ENCODE data around the gene ATP5PD.
"Not testable (repeated sequence)": the region's sequence is repeated elsewhere in the genome, so short reads cannot be mapped to it uniquely, and the experiment has no call there.

ATP5PD gene

GRCh38 chr17:75044716-75045115, 2.1 kb downstream of the ATP5PD start:
- no peaks in the 10 kb centered on the region for H3K9me2 ChIP-seq (replicated peaks; ENCODE audit: insufficient read depth, low read length)
- DNase-seq: no peak
- H3K36me3 ChIP-seq (replicated peaks; ENCODE audit: insufficient read depth, low read length): no peaks in the 10 kb centered on the region
- H3K27me3 ChIP-seq (replicated peaks; ENCODE audit: insufficient read depth, low read length): no peaks in the 10 kb centered on the region
- no peak overlapping the region for H3K9ac ChIP-seq (ENCODE audit: low read length)
- peaks cover 6% of the 10 kb centered on the region for H3K4me1 ChIP-seq (ENCODE audit: low read length)
- H3K4me2 ChIP-seq (ENCODE audit: low read depth, low read length): no peak overlapping the region
- no peaks in the 10 kb centered on the region for H3K9me3 ChIP-seq (replicated peaks; ENCODE audit: insufficient read depth, low read length)
- TF ChIP-seq, protein P1, sequence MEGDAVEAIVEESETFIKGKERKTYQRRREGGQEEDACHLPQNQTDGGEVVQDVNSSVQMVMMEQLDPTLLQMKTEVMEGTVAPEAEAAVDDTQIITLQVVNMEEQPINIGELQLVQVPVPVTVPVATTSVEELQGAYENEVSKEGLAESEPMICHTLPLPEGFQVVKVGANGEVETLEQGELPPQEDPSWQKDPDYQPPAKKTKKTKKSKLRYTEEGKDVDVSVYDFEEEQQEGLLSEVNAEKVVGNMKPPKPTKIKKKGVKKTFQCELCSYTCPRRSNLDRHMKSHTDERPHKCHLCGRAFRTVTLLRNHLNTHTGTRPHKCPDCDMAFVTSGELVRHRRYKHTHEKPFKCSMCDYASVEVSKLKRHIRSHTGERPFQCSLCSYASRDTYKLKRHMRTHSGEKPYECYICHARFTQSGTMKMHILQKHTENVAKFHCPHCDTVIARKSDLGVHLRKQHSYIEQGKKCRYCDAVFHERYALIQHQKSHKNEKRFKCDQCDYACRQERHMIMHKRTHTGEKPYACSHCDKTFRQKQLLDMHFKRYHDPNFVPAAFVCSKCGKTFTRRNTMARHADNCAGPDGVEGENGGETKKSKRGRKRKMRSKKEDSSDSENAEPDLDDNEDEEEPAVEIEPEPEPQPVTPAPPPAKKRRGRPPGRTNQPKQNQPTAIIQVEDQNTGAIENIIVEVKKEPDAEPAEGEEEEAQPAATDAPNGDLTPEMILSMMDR (IDR thresholded peaks at IDR 0.05; ENCODE audit: low read length): no peak
- TF ChIP-seq EZH2phosphoT487 (IDR thresholded peaks at IDR 0.05; ENCODE audit: low read length) (no peak), EZH2 (optimal IDR thresholded peaks at IDR 0.05; ENCODE audit: low read depth, low read length) (no peak)
- H4K20me1 ChIP-seq (ENCODE audit: insufficient read depth, low read length): no peaks in the 10 kb centered on the region
- H3K79me2 ChIP-seq (ENCODE audit: low read length): peaks cover 26% of the 10 kb centered on the region
- H3K27ac ChIP-seq (ENCODE audit: low read length): no peak overlapping the region
- no peak overlapping the region for H2AFZ ChIP-seq (ENCODE audit: low read length)
- H3F3A ChIP-seq (ENCODE audit: insufficient read depth, low read length): no peaks in the 10 kb centered on the region; the same call in 1 of the 2 replicates
- H3K4me3 ChIP-seq (ENCODE audit: low read length): no peak overlapping the region

DNA sequence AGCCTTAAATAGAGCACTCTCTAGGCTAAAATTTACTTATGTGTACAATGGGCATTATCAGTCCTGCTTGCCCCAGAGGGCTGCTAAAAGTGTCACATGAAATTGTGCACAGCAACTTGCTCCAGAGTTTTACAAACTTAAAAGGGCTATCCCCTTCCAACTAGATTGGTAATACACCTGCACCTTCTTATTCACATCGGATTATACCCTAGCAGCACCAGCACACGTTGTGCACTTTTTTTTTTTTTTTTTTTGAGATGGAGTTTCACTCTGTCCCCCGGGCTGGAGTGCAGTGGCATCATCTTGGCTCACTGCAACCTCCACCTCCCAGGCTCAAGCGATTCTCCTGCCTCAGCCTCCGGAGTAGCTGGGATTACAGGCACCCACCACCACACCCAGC, 3.0 kb downstream of the ATP5PD start:
- H3K27me3 ChIP-seq (replicated peaks; ENCODE audit: insufficient read depth, low read length); H3K9ac ChIP-seq (ENCODE audit: low read length); H3K4me1 ChIP-seq (ENCODE audit: low read length); H3K9me2 ChIP-seq (replicated peaks; ENCODE audit: insufficient read depth, low read length); H3K27ac ChIP-seq (ENCODE audit: low read length); H3K9me3 ChIP-seq (replicated peaks; ENCODE audit: insufficient read depth, low read length); DNase-seq; H3K4me2 ChIP-seq (ENCODE audit: low read depth, low read length); H4K20me1 ChIP-seq (ENCODE audit: insufficient read depth, low read length); H3K4me3 ChIP-seq (ENCODE audit: low read length); H3F3A ChIP-seq (ENCODE audit: insufficient read depth, low read length); H2AFZ ChIP-seq (ENCODE audit: low read length); H3K36me3 ChIP-seq (replicated peaks; ENCODE audit: insufficient read depth, low read length): not testable (repeated sequence)
- peaks cover 26% of the 10 kb centered on the region for H3K79me2 ChIP-seq (ENCODE audit: low read length)

GRCh38 chr17:75041656-75042280, 5.0 kb downstream of the ATP5PD start:
- Histone ChIP-seq H4K20me1 (ENCODE audit: insufficient read depth, low read length) (no peaks in the 10 kb centered on the region), H3K4me3 (ENCODE audit: low read length) (no peak overlapping the region), H3K4me2 (ENCODE audit: low read depth, low read length) (no peak overlapping the region), H3F3A (ENCODE audit: insufficient read depth, low read length) (0 out of 2 replicates have a peak, but pooled peaks cover 4% of the 10 kb centered on the region), H3K9me2 (replicated peaks; ENCODE audit: insufficient read depth, low read length) (no peaks in the 10 kb centered on the region), H2AFZ (ENCODE audit: low read length) (no peak overlapping the region), H3K27ac (ENCODE audit: low read length) (no peak overlapping the region), H3K9me3 (replicated peaks; ENCODE audit: insufficient read depth, low read length) (no peaks in the 10 kb centered on the region), H3K36me3 (replicated peaks; ENCODE audit: insufficient read depth, low read length) (no peaks in the 10 kb centered on the region), H3K4me1 (ENCODE audit: low read length) (no peaks in the 10 kb centered on the region), H3K79me2 (ENCODE audit: low read length) (peaks cover 17% of the 10 kb centered on the region), H3K27me3 (replicated peaks; ENCODE audit: insufficient read depth, low read length) (no peaks in the 10 kb centered on the region), H3K9ac (ENCODE audit: low read length) (no peak overlapping the region)
- no peak for DNase-seq
- TF ChIP-seq EZH2 (optimal IDR thresholded peaks at IDR 0.05; ENCODE audit: low read depth, low read length) (no peak), EZH2phosphoT487 (IDR thresholded peaks at IDR 0.05; ENCODE audit: low read length) (no peak)
- TF ChIP-seq, protein P1 (IDR thresholded peaks at IDR 0.05; ENCODE audit: low read length): no peak

GRCh38 chr17:75039238-75039637, 7.5 kb downstream of the ATP5PD start:
- H3K79me2 ChIP-seq (ENCODE audit: low read length): no peaks in the 10 kb centered on the region
- H3K4me1 ChIP-seq (ENCODE audit: low read length): no peaks in the 10 kb centered on the region
- H3K9ac ChIP-seq (ENCODE audit: low read length): no peak overlapping the region
- TF ChIP-seq EZH2phosphoT487 (IDR thresholded peaks at IDR 0.05; ENCODE audit: low read length): no peak
- TF ChIP-seq, protein P1 (IDR thresholded peaks at IDR 0.05; ENCODE audit: low read length): no peak
- no peak overlapping the region for H2AFZ ChIP-seq (ENCODE audit: low read length)
- no peak overlapping the region for H3K4me3 ChIP-seq (ENCODE audit: low read length)
- H3K4me2 ChIP-seq (ENCODE audit: low read depth, low read length): no peak overlapping the region
- H3F3A ChIP-seq (ENCODE audit: insufficient read depth, low read length): peaks cover 9% of the 10 kb centered on the region; the same call in 1 of the 2 replicates
- no peak for DNase-seq
- no peaks in the 10 kb centered on the region for H4K20me1 ChIP-seq (ENCODE audit: insufficient read depth, low read length)
- H3K9me2 ChIP-seq (replicated peaks; ENCODE audit: insufficient read depth, low read length): no peaks in the 10 kb centered on the region
- H3K27ac ChIP-seq (ENCODE audit: low read length): no peak overlapping the region
- no peaks in the 10 kb centered on the region for H3K27me3 ChIP-seq (replicated peaks; ENCODE audit: insufficient read depth, low read length)
- no peaks in the 10 kb centered on the region for H3K36me3 ChIP-seq (replicated peaks; ENCODE audit: insufficient read depth, low read length)
- no peaks in the 10 kb centered on the region for H3K9me3 ChIP-seq (replicated peaks; ENCODE audit: insufficient read depth, low read length)
